ENCODE results near the gene G0S2.

G0S2 gene

GRCh38 chr1:209634005-209634737, 41.0 kb upstream of the G0S2 start:
- Histone ChIP-seq H3K4me2 (ENCODE audit: low read length) (no peak overlapping the region), H3K9me3 (replicated peaks; ENCODE audit: low read length) (no peaks in the 10 kb centered on the region), H3K4me1 (ENCODE audit: control insufficient read depth, insufficient read depth, low read length) (peaks cover 7% of the 10 kb centered on the region), H3K27me3 (ENCODE audit: control insufficient read depth, insufficient read depth, low read length) (no peaks in the 10 kb centered on the region), H3K36me3 (ENCODE audit: insufficient read depth, low read length) (no peaks in the 10 kb centered on the region), H3K9ac (ENCODE audit: low read depth, low read length) (no peak overlapping the region), H3K4me3 (ENCODE audit: low read length) (no peak overlapping the region)

GRCh38 chr1:209635850-209636249, 39.4 kb upstream of the G0S2 start:
- Histone ChIP-seq H3K4me2 (ENCODE audit: low read length) (no peak overlapping the region), H3K36me3 (ENCODE audit: insufficient read depth, low read length) (no peaks in the 10 kb centered on the region), H3K4me1 (ENCODE audit: control insufficient read depth, insufficient read depth, low read length) (peaks cover 7% of the 10 kb centered on the region), H3K27me3 (ENCODE audit: control insufficient read depth, insufficient read depth, low read length) (no peaks in the 10 kb centered on the region), H3K9ac (ENCODE audit: low read depth, low read length) (no peak overlapping the region), H3K9me3 (replicated peaks; ENCODE audit: low read length) (no peaks in the 10 kb centered on the region), H3K4me3 (ENCODE audit: low read length) (no peak overlapping the region)

GRCh38 chr1:209641832-209642172, 33.4 kb upstream of the G0S2 start:
- no peaks in the 10 kb centered on the region for H3K9me3 ChIP-seq (replicated peaks; ENCODE audit: low read length)
- no peaks in the 10 kb centered on the region for H3K27me3 ChIP-seq (ENCODE audit: control insufficient read depth, insufficient read depth, low read length)
- H3K4me1 ChIP-seq (ENCODE audit: control insufficient read depth, insufficient read depth, low read length), result peaks cover 17% of the 10 kb centered on the region
- peak overlapping the region; percentile 9 for H3K9ac ChIP-seq (ENCODE audit: low read depth, low read length)
- H3K4me2 ChIP-seq (ENCODE audit: low read length), result no peak overlapping the region
- no peak overlapping the region for H3K4me3 ChIP-seq (ENCODE audit: low read length)
- H3K36me3 ChIP-seq (ENCODE audit: insufficient read depth, low read length), result no peaks in the 10 kb centered on the region

- H3K9ac ChIP-seq (ENCODE audit: low read depth, low read length), result no peak overlapping the region
- H3K9me3 ChIP-seq (replicated peaks; ENCODE audit: low read length), result no peaks in the 10 kb centered on the region
- H3K27me3 ChIP-seq (ENCODE audit: control insufficient read depth, insufficient read depth, low read length), result no peaks in the 10 kb centered on the region
- peaks cover 26% of the 10 kb centered on the region for H3K4me1 ChIP-seq (ENCODE audit: control insufficient read depth, insufficient read depth, low read length)
- no peaks in the 10 kb centered on the region for H3K36me3 ChIP-seq (ENCODE audit: insufficient read depth, low read length)
- no peak overlapping the region for H3K4me2 ChIP-seq (ENCODE audit: low read length)
- H3K4me3 ChIP-seq (ENCODE audit: low read length), result no peak overlapping the region
Measured at GRCh38 chr1:209642816-209643215, 32.4 kb upstream of the G0S2 start.

- no peaks in the 10 kb centered on the region for H3K27me3 ChIP-seq (ENCODE audit: control insufficient read depth, insufficient read depth, low read length)
- H3K4me2 ChIP-seq (ENCODE audit: low read length), result no peak overlapping the region
- H3K9ac ChIP-seq (ENCODE audit: low read depth, low read length), result no peak overlapping the region
- peaks cover 32% of the 10 kb centered on the region for H3K4me1 ChIP-seq (ENCODE audit: control insufficient read depth, insufficient read depth, low read length)
- H3K4me3 ChIP-seq (ENCODE audit: low read length), result no peak overlapping the region
- no peaks in the 10 kb centered on the region for H3K36me3 ChIP-seq (ENCODE audit: insufficient read depth, low read length)
- H3K9me3 ChIP-seq (replicated peaks; ENCODE audit: low read length), result no peaks in the 10 kb centered on the region
Measured at GRCh38 chr1:209643285-209644020, 31.8 kb upstream of the G0S2 start.

GRCh38 chr1:209645574-209646452, 29.4 kb upstream of the G0S2 start:
- no peaks in the 10 kb centered on the region for H3K36me3 ChIP-seq (ENCODE audit: insufficient read depth, low read length)
- H3K4me1 ChIP-seq (ENCODE audit: control insufficient read depth, insufficient read depth, low read length), result peaks cover 54% of the 10 kb centered on the region
- H3K9me3 ChIP-seq (replicated peaks; ENCODE audit: low read length), result no peaks in the 10 kb centered on the region
- H3K9ac ChIP-seq (ENCODE audit: low read depth, low read length), result no peak overlapping the region
- no peak overlapping the region for H3K4me3 ChIP-seq (ENCODE audit: low read length)
- peak overlapping the region; percentile 25 for H3K4me2 ChIP-seq (ENCODE audit: low read length)
- H3K27me3 ChIP-seq (ENCODE audit: control insufficient read depth, insufficient read depth, low read length), result no peaks in the 10 kb centered on the region

- Histone ChIP-seq H3K4me2 (ENCODE audit: low read length) (no peak overlapping the region), H3K36me3 (ENCODE audit: insufficient read depth, low read length) (no peaks in the 10 kb centered on the region), H3K4me3 (ENCODE audit: low read length) (no peak overlapping the region), H3K9me3 (replicated peaks; ENCODE audit: low read length) (no peaks in the 10 kb centered on the region), H3K27me3 (ENCODE audit: control insufficient read depth, insufficient read depth, low read length) (no peaks in the 10 kb centered on the region), H3K9ac (ENCODE audit: low read depth, low read length) (no peak overlapping the region), H3K4me1 (ENCODE audit: control insufficient read depth, insufficient read depth, low read length) (peaks cover 60% of the 10 kb centered on the region)
Measured at GRCh38 chr1:209646558-209646957, 28.7 kb upstream of the G0S2 start.

GRCh38 chr1:209647156-209647555, 28.1 kb upstream of the G0S2 start:
- H3K4me1 ChIP-seq (ENCODE audit: control insufficient read depth, insufficient read depth, low read length), result peaks cover 56% of the 10 kb centered on the region
- H3K4me3 ChIP-seq (ENCODE audit: low read length), result no peak overlapping the region
- no peaks in the 10 kb centered on the region for H3K9me3 ChIP-seq (replicated peaks; ENCODE audit: low read length)
- H3K9ac ChIP-seq (ENCODE audit: low read depth, low read length), result no peak overlapping the region
- no peaks in the 10 kb centered on the region for H3K27me3 ChIP-seq (ENCODE audit: control insufficient read depth, insufficient read depth, low read length)
- H3K4me2 ChIP-seq (ENCODE audit: low read length), result no peak overlapping the region
- no peaks in the 10 kb centered on the region for H3K36me3 ChIP-seq (ENCODE audit: insufficient read depth, low read length)

- no peaks in the 10 kb centered on the region for H3K36me3 ChIP-seq (ENCODE audit: insufficient read depth, low read length)
- H3K9me3 ChIP-seq (replicated peaks; ENCODE audit: low read length), result no peaks in the 10 kb centered on the region
- H3K9ac ChIP-seq (ENCODE audit: low read depth, low read length), result no peak overlapping the region
- H3K4me2 ChIP-seq (ENCODE audit: low read length), result peak overlapping the region; percentile 5
- peaks cover 63% of the 10 kb centered on the region for H3K4me1 ChIP-seq (ENCODE audit: control insufficient read depth, insufficient read depth, low read length)
- no peak overlapping the region for H3K4me3 ChIP-seq (ENCODE audit: low read length)
- H3K27me3 ChIP-seq (ENCODE audit: control insufficient read depth, insufficient read depth, low read length), result no peaks in the 10 kb centered on the region
Measured at GRCh38 chr1:209648346-209648745, 26.9 kb upstream of the G0S2 start.

GRCh38 chr1:209648931-209649776, 26.1 kb upstream of the G0S2 start:
- Histone ChIP-seq H3K4me2 (ENCODE audit: low read length) (peak overlapping the region; percentile 80), H3K27me3 (ENCODE audit: control insufficient read depth, insufficient read depth, low read length) (no peaks in the 10 kb centered on the region), H3K9me3 (replicated peaks; ENCODE audit: low read length) (no peaks in the 10 kb centered on the region), H3K4me1 (ENCODE audit: control insufficient read depth, insufficient read depth, low read length) (peaks cover 63% of the 10 kb centered on the region), H3K9ac (ENCODE audit: low read depth, low read length) (peak overlapping the region; percentile 60), H3K36me3 (ENCODE audit: insufficient read depth, low read length) (no peaks in the 10 kb centered on the region), H3K4me3 (ENCODE audit: low read length) (peak overlapping the region; percentile 54)

- no peaks in the 10 kb centered on the region for H3K9me3 ChIP-seq (replicated peaks; ENCODE audit: low read length)
- peak overlapping the region; percentile 4 for H3K9ac ChIP-seq (ENCODE audit: low read depth, low read length)
- no peak overlapping the region for H3K4me2 ChIP-seq (ENCODE audit: low read length)
- H3K4me1 ChIP-seq (ENCODE audit: control insufficient read depth, insufficient read depth, low read length), result peaks cover 63% of the 10 kb centered on the region
- H3K36me3 ChIP-seq (ENCODE audit: insufficient read depth, low read length), result no peaks in the 10 kb centered on the region
- no peak overlapping the region for H3K4me3 ChIP-seq (ENCODE audit: low read length)
- H3K27me3 ChIP-seq (ENCODE audit: control insufficient read depth, insufficient read depth, low read length), result peaks cover 6% of the 10 kb centered on the region
Measured at GRCh38 chr1:209650454-209650853, 24.8 kb upstream of the G0S2 start.
